ENCODE results near the gene CFAP298. TPM values are rescaled to one million over a fixed set of nuclear protein-coding genes. Genes with fewer than 3 reads are reported as not detected.
A peak's percentile ranks its signal among the peaks of the same experiment; 100 is the strongest.

CFAP298 gene
- total and polyA plus RNA-seq, 10 of the 15 experiments (the other 5 are each of a cell fraction or from before 2014, with no cell fraction given), result 9.5 to 79.1 (median 30.2) TPM

GRCh38 chr21:32599091-32599490 lies 13.1 kb downstream of the CFAP298 start (continued):
- TF ChIP-seq, protein P1, sequence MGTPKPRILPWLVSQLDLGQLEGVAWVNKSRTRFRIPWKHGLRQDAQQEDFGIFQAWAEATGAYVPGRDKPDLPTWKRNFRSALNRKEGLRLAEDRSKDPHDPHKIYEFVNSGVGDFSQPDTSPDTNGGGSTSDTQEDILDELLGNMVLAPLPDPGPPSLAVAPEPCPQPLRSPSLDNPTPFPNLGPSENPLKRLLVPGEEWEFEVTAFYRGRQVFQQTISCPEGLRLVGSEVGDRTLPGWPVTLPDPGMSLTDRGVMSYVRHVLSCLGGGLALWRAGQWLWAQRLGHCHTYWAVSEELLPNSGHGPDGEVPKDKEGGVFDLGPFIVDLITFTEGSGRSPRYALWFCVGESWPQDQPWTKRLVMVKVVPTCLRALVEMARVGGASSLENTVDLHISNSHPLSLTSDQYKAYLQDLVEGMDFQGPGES (IDR thresholded peaks at IDR 0.05), result no peak
- TF ChIP-seq FOS (IDR thresholded peaks at IDR 0.05; ENCODE audit: borderline replicate concordance, extremely low read depth, insufficient read length), result no peak

- ATAC-seq (no peak), FAIRE-seq (no peak), DNase-seq (ENCODE audit: low read depth, low spot score) (no peak)
- Histone ChIP-seq H2AFZ (ENCODE audit: control insufficient read depth, low read depth, low read length) (no peak overlapping the region), H3K79me2 (ENCODE audit: control insufficient read depth, insufficient read depth, low read length) (no peaks in the 10 kb centered on the region), H3K27me3 (replicated peaks in 1 of 2; ENCODE audit: control insufficient read depth in 2 of 2, insufficient read depth in 2 of 2, low read length in 1 of 2) (no peaks in the 10 kb centered on the region), H3K9me3 (replicated peaks; ENCODE audit: control insufficient read depth, insufficient read depth, low read length) (no peaks in the 10 kb centered on the region), H3K4me3 (no peak overlapping the region), H4K20me1 (ENCODE audit: control insufficient read depth, insufficient read depth) (no peaks in the 10 kb centered on the region), H3K4me2 (ENCODE audit: control insufficient read depth, insufficient read depth) (no peak overlapping the region), H3K9ac (ENCODE audit: control insufficient read depth, insufficient read depth, low read length) (no peak overlapping the region), H3K27ac (ENCODE audit: control insufficient read depth, insufficient read depth) (no peak overlapping the region), H3K4me1 (ENCODE audit: control insufficient read depth, insufficient read depth, low read length) (no peaks in the 10 kb centered on the region), H3K36me3 (ENCODE audit: control insufficient read depth in 2 of 2, insufficient read depth in 2 of 2, low read length in 1 of 2) (peaks cover 0 to 2% of the 10 kb centered on the region in 2 experiments; a peak in 3 of 4 replicates)
- in situ Hi-C loops (cut with MboI) (no loop called here), intact Hi-C loops (cut with micrococcal nuclease; ENCODE audit: unreplicated experiment) (no loop called here)
- ChIA-PET SMC1A (ENCODE audit: uncharacterized antibody, unreplicated experiment) (no interaction called here), RAD21 (ENCODE audit: unreplicated experiment) (no interaction called here), CTCF (interaction anchor here (1.4 kb wide), 1 partner anchor 194 kb away, joined by 3 read pairs; no protein-coding TSS in a partner anchor), POLR2A (no interaction called here)
- TF ChIP-seq ZBED1 (IDR thresholded peaks at IDR 0.05; ENCODE audit: borderline replicate concordance) (no peak), MXI1 (IDR thresholded peaks at IDR 0.05; ENCODE audit: low read depth, low read length) (no peak), SIX5 (IDR thresholded peaks at IDR 0.05; ENCODE audit: low read depth, low read length, severe bottlenecking) (no peak), HDAC2 (IDR thresholded peaks at IDR 0.05) (no peak), E2F4 (IDR thresholded peaks at IDR 0.05; ENCODE audit: low read depth, low read length) (no peak), ZNF622 (IDR thresholded peaks at IDR 0.05) (no peak)
- TF ChIP-seq, protein P2, sequence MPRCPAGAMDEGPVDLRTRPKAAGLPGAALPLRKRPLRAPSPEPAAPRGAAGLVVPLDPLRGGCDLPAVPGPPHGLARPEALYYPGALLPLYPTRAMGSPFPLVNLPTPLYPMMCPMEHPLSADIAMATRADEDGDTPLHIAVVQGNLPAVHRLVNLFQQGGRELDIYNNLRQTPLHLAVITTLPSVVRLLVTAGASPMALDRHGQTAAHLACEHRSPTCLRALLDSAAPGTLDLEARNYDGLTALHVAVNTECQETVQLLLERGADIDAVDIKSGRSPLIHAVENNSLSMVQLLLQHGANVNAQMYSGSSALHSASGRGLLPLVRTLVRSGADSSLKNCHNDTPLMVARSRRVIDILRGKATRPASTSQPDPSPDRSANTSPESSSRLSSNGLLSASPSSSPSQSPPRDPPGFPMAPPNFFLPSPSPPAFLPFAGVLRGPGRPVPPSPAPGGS (IDR thresholded peaks at IDR 0.05; ENCODE audit: borderline replicate concordance, insufficient read depth, low read depth, low read length, poor library complexity, severe bottlenecking), result peak; percentile 23
- WGBS (ENCODE audit: insufficient coverage, insufficient replicate concordance, low lambda C conversion rate, missing lambda C conversion rate), result 32% methylated on average over 6 of the region's 6 CpGs
- BruUV-seq (replicated peaks), result no TSS peak
Observed at GRCh38 chr21:32597205-32597604, 15.0 kb downstream of the CFAP298 start.
